Measurements from ENCODE around the gene EXTL2.

Gene EXTL2

DNA sequence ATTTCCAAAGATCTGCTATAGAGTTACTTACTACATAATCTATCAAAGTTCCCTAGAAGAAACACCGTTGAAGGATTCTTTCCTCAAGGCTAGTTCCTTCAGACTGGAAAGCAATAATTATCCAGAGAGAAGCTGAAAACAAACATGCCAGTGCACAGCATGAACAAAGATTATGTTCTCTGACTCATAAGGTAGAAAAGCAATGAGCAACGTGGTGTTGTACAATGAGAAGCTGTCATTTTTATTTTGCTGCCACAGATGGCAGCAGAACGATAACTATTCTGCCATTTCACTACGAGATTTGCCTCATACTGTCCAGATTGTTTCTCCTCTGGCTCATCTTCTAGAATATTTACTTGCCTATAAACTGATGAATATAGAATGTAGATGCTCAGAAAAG is 10.7 kb downstream of the EXTL2 start:
- Histone ChIP-seq H3K27ac (no peak overlapping the region), H3K36me3 (no peaks in the 10 kb centered on the region), H3K9me3 (ENCODE audit: severe bottlenecking) (no peaks in the 10 kb centered on the region), H3K4me3 (ENCODE audit: low read depth, low read length) (no peak overlapping the region), H3K27me3 (ENCODE audit: insufficient read depth, low read depth, severe bottlenecking) (no peaks in the 10 kb centered on the region)
- TF ChIP-seq CTCF (IDR thresholded peaks at IDR 0.05; ENCODE audit: low read depth, low read length) = no peak
- no peak for DNase-seq

- H3K4me3 ChIP-seq (ENCODE audit: low read depth, low read length) = no peak overlapping the region
- TF ChIP-seq CTCF (IDR thresholded peaks at IDR 0.05; ENCODE audit: low read depth, low read length) = no peak
- no peaks in the 10 kb centered on the region for H3K36me3 ChIP-seq
- no peak for DNase-seq
- no peaks in the 10 kb centered on the region for H3K9me3 ChIP-seq (ENCODE audit: severe bottlenecking)
- H3K27ac ChIP-seq = no peak overlapping the region
- no peaks in the 10 kb centered on the region for H3K27me3 ChIP-seq (ENCODE audit: insufficient read depth, low read depth, severe bottlenecking)
These were observed 11.9 kb downstream of the EXTL2 start for GRCh38 chr1:100882698-100883097.

DNA sequence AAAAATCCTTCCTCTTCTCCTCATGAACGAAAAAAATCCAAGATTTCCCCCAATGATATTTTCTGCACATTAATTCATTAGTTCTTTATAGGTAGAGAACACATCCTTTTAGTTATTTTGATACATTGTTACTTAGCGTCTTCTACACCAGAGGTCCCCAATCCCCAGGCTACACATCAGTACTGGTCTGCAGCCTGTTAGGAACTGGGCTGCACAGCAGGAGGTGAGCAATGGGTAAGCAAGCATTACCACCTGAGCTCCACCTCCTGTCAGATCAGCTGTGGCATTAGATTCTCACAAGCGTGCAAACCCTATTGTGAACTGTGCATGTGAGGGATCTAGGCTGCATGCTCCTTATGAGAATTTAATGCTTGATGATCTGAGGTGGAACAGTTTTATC is 13.0 kb downstream of the EXTL2 start:
- DNase-seq = no peak
- Histone ChIP-seq H3K27ac (no peak overlapping the region), H3K27me3 (ENCODE audit: insufficient read depth, low read depth, severe bottlenecking) (no peaks in the 10 kb centered on the region), H3K9me3 (ENCODE audit: severe bottlenecking) (no peaks in the 10 kb centered on the region), H3K36me3 (no peaks in the 10 kb centered on the region; the same call in 1 of the 2 replicates), H3K4me3 (ENCODE audit: low read depth, low read length) (no peak overlapping the region)
- no peak for TF ChIP-seq CTCF (IDR thresholded peaks at IDR 0.05; ENCODE audit: low read depth, low read length)

- Histone ChIP-seq H3K36me3 (no peaks in the 10 kb centered on the region; the same call in 1 of the 2 replicates), H3K27ac (no peak overlapping the region), H3K27me3 (ENCODE audit: insufficient read depth, low read depth, severe bottlenecking) (no peaks in the 10 kb centered on the region), H3K9me3 (ENCODE audit: severe bottlenecking) (no peaks in the 10 kb centered on the region), H3K4me3 (ENCODE audit: low read depth, low read length) (no peak overlapping the region)
- no peak for DNase-seq
- no peak for TF ChIP-seq CTCF (IDR thresholded peaks at IDR 0.05; ENCODE audit: low read depth, low read length)
These were observed 15.2 kb downstream of the EXTL2 start for GRCh38 chr1:100879422-100879821.

- H3K4me3 ChIP-seq (ENCODE audit: low read depth, low read length) = no peak overlapping the region
- no peak for TF ChIP-seq CTCF (IDR thresholded peaks at IDR 0.05; ENCODE audit: low read depth, low read length)
- no peaks in the 10 kb centered on the region; the same call in 1 of the 2 replicates for H3K36me3 ChIP-seq
- DNase-seq = no peak
- H3K27me3 ChIP-seq (ENCODE audit: insufficient read depth, low read depth, severe bottlenecking) = no peaks in the 10 kb centered on the region
- H3K27ac ChIP-seq = no peak overlapping the region
- H3K9me3 ChIP-seq (ENCODE audit: severe bottlenecking) = no peaks in the 10 kb centered on the region
These were observed 18.4 kb downstream of the EXTL2 start for GRCh38 chr1:100876291-100876690.

- no peaks in the 10 kb centered on the region for H3K9me3 ChIP-seq (ENCODE audit: severe bottlenecking)
- H3K36me3 ChIP-seq = no peaks in the 10 kb centered on the region; the same call in 1 of the 2 replicates
- H3K4me3 ChIP-seq (ENCODE audit: low read depth, low read length) = no peak overlapping the region
- H3K27ac ChIP-seq = no peak overlapping the region
- H3K27me3 ChIP-seq (ENCODE audit: insufficient read depth, low read depth, severe bottlenecking) = no peaks in the 10 kb centered on the region
- TF ChIP-seq CTCF (IDR thresholded peaks at IDR 0.05; ENCODE audit: low read depth, low read length) = no peak
- no peak for DNase-seq
These were observed 19.4 kb downstream of the EXTL2 start for GRCh38 chr1:100875228-100875627.

Data from WERI-Rb-1 (cell line).